GM12875 (cell line): ENCODE results near the gene SHBG.

Experiments used
- H3K4me3 ChIP-seq: one replicate; pipeline ENCODE4 v1.5.1; 2011; ENCODE audit warnings: low read depth, low read length, control low read depth
- TF ChIP-seq, protein P1 (sequence below): IDR thresholded peaks from 2 replicates; pipeline ENCODE4 v1.5.1; 2011; ENCODE audit warnings: low read depth, mild to moderate bottlenecking, control low read depth, inconsistent platforms, low read length, moderate library complexity, borderline replicate concordance; ENCODE audit not compliant: insufficient read depth

SHBG gene

DNA sequence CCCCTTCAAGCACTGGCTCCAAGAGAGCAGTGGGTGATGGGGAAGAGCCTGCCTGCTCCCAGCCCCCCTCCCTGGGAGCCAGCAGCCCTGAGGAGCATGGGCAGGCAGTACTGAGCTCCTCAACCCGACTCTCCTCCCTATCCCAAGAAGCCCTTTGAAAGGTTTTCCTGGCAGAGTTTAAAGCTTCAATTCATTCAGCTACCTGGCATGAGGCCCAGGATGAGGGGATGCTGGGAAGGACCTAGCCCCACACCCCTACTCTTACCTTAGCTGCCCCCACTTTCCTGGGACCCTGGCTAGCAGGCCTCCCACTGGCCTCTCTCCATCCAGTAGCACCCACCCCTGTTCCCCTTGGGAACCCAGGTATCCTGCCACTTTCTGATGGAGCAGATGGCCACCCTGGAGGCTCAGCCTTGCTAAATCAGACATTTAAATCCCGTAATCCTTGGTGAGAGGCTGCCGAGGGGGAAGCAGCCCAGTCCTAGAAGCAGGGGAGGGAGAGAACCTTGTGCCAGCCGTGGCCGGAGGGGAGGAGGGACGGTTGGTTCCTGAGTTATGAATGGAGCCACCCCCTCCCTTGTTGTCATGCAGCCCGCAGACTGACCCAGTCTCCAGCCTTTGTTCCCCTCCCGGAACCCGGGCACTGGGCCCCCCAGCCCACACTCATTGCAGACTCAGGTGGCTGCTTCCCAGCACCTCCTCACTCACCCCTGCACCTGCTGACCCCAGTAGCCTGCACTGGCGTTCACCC, 37.9 kb downstream of the SHBG start:
- no peak overlapping the region for H3K4me3 ChIP-seq
- TF ChIP-seq, protein P1, sequence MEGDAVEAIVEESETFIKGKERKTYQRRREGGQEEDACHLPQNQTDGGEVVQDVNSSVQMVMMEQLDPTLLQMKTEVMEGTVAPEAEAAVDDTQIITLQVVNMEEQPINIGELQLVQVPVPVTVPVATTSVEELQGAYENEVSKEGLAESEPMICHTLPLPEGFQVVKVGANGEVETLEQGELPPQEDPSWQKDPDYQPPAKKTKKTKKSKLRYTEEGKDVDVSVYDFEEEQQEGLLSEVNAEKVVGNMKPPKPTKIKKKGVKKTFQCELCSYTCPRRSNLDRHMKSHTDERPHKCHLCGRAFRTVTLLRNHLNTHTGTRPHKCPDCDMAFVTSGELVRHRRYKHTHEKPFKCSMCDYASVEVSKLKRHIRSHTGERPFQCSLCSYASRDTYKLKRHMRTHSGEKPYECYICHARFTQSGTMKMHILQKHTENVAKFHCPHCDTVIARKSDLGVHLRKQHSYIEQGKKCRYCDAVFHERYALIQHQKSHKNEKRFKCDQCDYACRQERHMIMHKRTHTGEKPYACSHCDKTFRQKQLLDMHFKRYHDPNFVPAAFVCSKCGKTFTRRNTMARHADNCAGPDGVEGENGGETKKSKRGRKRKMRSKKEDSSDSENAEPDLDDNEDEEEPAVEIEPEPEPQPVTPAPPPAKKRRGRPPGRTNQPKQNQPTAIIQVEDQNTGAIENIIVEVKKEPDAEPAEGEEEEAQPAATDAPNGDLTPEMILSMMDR, result no peak

DNA sequence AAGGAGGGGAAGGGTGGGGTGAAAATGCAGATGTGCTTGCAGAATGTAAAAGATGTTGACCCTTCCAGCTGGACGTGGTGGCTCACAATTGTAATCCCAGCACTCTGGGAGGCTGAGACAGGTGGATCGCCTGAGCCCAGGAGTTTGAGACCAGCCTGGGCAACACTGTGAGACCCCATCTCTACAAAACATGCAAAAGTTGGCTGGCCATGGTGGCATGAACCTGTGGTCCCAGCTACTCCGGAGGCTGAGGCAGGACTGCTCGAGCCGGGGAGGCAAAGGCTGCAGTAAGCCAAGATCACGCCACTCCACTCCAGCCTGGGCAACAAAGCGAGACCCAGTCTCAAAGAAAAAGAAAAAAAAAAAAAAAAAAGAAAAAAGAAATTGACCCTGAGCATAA, 38.5 kb downstream of the SHBG start:
- TF ChIP-seq, protein P1, result no peak
- H3K4me3 ChIP-seq, result no peak overlapping the region

DNA sequence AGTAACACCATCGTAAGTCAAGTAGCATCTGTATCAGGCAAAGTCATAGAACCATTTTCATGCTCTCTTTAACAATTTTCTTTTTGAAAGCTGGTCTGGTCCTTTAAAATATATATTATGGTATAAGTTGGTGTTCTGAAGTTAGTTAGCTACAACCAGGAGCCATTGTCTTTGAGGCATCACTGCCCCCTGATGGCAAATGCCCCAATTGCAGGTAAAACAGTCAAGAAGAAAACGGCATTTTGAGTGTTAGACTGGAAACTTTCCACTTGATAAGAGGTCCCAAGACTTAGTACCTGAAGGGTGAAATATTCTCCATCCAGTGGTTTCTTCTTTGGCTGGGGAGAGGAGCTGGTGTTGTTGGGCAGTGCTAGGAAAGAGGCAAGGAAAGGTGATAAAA, 43.3 kb downstream of the SHBG start:
- TF ChIP-seq, protein P1, result peak; percentile 49; the same call in 1 of the 2 replicates
- H3K4me3 ChIP-seq, result no peak overlapping the region

DNA sequence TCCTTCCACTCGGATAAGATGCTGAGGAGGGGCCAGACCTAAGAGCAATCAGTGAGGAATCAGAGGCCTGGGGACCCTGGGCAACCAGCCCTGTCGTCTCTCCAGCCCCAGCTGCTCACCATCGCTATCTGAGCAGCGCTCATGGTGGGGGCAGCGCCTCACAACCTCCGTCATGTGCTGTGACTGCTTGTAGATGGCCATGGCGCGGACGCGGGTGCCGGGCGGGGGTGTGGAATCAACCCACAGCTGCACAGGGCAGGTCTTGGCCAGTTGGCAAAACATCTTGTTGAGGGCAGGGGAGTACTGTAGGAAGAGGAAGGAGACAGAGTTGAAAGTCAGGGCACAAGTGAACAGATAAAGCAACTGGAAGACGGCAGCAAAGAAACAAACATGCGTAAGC, 45.0 kb downstream of the SHBG start:
- H3K4me3 ChIP-seq, result no peak overlapping the region
- TF ChIP-seq, protein P1, result no peak

DNA sequence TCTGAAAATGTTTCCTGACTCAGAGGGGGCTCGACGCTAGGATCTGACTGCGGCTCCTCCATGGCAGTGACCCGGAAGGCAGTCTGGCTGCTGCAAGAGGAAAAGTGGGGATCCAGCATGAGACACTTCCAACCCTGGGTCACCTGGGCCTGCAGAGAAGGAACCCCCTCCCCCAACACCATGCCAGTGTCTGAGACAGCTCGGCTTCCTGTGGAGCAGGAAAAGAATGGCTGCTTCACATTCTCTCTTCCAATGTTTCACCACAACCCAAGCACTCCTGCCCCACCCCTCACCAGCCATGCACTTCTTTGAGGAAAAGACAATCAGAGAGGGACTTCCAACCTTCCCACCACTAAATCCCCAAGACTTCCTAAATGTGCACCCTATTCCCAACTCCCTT, 46.6 kb downstream of the SHBG start:
- TF ChIP-seq, protein P1, result no peak
- H3K4me3 ChIP-seq, result no peak overlapping the region

DNA sequence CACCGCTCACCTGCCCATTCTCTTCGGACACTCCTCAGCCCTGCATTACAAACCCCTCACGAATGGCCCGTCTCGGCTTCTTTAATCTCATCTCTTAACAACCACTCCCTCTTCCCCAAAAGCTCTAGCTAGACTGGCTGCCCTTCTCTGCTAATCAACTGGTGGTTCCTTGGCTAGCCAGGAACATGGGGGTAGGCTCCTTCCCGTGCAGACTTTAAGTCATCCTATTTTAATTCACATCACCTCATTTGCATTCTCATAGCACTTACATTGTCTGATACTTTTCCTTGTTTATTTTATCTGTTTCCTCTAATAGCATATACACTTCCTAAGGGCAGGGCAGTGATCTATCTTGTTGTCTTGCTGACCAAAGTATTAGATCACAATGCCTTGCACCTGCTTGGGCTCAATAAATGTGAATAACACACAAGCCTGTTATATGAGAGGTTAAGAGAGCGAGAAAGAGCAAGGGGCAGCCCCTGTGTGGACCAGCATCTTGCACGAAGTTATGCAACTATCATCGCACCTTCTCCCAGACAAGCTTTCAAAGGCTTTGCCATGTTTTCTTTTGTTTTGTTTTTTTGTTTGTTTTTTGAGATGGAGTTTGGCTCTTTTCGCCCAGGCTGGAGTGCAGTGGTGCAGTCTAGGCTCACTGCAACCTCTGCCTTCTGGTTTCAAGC, 47.6 kb downstream of the SHBG start:
- TF ChIP-seq, protein P1, result no peak
- H3K4me3 ChIP-seq, result no peak overlapping the region
